Fibroblast of skin of left biceps (primary cell): ENCODE measurements around the gene TNNT2.

Experiments
- DNase-seq, 2 experiments: peaks; one replicate each; pipeline ENCODE4 v3.0.0-alpha.2; 2013; ENCODE audit warnings: low read depth in 2 of 2

The TNNT2 gene

DNA sequence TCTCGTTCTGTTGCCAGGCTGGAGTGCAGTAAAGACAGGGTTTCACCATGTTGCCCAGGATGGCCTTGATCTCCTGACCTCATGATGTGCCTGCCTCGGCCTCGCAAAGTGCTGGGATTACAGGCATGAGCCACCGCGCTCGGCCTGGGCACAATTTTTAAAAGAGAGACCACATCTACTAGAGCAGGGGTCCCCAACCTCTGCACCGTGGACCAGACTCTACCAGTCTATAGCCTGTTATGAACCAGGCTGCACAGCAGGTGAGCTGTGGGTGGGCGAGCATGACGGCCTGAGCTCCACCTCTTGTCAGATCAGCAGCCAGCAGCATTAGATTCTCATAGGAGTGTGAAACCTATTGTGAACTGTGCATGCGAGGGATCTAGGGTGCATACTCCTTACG is 20.8 kb downstream of the TNNT2 start:
- DNase-seq: no peak

DNA sequence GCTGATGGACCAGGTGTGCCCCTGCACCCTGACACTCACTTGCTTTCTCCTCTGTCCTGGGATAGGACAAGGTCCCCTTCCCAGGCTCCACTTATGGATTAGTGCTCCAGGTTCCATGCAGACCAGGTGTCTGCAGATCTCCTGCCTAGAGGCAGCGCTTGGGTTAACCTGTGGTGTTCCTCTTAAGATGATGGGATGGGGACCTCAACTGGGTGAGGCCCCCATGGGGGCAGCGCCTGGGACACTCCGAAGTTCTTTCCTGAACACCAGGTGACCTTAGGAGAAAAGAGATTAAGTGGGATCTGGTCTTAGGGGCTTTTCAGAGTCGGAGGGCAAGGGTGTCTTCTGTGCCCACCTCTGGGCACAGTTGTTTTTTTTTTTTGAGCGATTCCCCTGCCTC is 21.2 kb downstream of the TNNT2 start:
- no peak for DNase-seq

DNA sequence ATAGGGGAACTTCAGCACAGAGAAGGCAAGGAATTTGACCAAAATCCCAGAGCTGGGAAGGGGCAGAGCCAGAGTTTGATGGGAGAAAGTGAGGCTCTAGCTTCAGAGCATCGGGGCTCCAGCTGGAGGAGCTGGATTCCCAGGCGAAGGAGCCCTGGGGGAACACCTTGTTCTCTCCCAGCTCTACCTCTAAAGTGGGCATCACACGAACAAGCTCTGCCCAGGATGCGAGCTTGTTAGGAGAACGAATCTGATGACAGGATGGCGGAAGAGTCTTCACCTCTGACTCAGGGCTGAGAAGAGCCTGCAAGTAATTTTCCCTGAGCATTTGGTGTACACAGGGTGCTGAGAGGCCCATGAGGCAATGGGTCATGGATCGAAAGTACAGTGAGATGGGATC is 22.0 kb downstream of the TNNT2 start:
- no peak for DNase-seq

DNA sequence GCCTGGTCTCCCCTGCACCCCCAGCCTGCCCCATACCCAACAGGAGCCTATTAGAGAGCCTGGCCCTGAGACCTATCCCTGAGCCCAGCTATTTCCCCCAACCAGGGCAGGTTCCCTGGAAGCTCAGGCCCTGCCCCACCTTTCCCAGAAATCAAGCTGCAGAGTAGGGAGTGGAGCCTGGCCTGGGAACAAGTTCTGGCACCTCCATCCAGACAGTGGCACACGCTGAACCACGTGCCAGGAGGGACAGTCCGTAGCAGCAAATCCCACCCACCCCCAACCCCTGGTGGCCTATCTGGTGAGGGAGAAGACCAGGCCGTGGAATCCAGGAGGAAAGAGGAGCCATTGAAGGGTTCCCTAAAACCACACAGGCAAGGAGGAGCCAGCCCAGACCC is 22.6 kb downstream of the TNNT2 start:
- no peak for DNase-seq

DNA sequence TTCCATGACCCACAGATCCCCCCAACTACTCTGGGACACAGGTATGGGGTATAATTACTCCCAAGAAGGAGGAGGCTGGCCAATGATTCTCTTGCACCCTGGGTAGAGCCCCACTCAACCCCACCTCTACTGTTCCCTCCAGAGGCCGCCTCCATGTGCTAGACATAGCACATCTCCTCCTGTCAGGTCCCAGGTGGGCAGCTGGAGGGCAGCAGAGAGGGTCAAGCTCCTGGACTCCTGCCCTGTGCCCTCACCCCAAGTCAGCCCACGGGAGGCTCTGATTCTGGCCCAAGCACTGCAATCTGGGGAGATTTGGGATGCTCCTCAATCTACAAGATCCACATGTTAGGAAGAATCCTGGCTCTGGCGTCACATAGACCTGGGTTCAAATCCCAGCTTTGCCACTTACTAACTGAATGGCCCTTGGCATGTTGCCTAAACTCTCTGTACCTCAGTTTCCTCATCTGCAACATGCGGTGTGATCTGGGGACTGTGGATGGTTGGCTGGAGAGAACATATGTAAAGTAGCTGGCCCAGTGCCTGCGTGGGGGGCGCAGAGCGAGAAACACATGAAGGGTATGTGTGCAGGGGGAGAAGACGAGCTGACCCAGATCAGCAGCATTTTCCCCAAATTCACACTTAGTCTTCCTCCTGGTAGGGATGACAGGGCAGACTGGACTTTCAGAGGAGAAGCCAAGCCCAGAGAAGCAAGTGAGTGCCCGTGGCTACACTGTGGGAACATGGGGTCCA is 23.2 kb downstream of the TNNT2 start:
- DNase-seq: no peak

DNA sequence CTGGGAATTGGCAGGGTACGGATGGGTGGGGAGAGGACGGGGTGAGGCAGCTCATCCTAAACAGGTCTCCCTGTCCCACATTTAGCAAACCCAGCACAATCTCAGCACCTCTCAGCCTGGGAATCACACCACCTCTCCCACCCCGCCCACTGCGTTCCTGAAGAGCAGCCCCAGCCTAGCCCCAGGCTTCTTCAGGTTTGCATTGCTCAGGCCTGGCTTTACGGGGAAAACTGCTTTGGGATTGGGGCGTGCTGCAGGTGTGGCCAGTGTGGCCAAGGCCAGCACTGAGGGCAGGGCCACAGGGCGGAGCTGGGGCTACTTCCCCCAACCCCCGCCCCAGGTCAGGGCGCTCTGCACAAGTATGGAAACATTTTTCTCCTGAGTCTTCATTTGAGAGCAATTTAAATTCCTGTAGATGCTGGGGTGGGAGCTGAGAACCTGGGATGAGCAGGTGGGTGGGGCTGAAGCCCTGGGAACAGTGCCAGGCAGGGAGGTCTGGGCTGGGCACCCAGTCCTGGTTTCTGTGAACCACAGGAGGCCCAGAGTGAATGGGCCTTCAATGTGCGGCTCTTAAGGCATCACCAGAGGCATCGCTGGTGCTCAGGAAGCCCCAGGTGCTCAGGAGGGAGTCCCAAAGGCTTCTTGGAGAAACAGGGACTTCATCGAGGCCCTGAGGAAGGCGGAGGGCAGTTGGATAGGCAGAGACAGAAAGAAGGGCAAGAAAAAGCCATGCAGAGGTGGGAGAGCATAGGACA is 24.1 kb downstream of the TNNT2 start:
- no peak for DNase-seq

DNA sequence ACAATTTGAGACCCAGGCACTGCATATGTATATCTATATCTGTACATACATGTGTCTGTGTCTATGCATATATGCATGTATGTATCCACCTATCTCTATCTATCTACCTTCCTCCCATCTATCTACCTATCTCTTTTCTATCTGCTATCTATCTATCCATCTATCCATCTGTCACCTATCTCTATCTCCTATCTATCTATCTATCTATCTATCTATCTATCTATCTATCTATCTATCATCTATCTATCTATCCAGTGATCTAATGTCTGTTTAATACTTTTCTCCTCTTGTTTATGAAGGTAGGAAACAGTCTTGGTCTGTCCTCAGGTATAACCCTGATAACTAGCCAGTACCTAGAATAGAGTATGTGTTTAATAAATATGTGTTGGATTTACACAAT is 25.9 kb downstream of the TNNT2 start:
- no peak for DNase-seq

DNA sequence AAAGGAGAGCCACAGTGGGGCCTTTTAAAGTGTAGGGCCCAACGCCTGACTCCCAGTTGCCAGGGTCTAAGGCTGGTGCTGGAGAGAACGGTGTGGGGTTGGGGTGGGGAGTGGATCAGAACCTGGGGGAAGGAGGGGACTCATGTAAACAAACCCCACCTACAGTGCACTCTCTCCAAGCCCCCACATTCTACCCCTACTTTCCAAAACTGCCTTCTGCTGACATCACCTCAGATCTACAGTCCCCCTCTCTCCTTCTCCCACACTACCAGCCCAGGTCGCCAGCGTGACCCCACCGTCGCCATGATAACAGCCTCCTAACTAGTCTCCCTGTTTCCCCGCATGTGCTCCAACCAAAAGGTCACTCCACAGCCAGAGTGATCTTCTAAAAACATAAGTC is 26.6 kb downstream of the TNNT2 start:
- DNase-seq: no peak

DNA sequence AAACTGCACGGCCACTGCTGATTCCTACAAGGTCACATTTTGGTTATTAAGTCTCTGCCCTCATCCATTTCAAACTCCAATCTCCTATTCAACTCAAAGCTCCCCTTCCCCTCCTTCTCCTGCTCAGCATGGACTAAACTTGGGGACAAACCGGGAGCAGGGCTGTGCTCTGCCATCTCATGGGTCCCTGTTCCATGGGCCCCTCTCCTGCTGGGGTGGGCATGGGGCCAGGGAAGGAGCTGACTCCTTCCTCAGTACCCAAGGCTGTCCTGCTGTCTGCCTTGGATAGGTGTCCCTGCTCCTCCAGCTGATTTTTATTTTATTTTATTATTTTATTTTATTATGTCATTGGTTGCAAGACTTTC is 27.1 kb downstream of the TNNT2 start:
- DNase-seq: no peak

DNA sequence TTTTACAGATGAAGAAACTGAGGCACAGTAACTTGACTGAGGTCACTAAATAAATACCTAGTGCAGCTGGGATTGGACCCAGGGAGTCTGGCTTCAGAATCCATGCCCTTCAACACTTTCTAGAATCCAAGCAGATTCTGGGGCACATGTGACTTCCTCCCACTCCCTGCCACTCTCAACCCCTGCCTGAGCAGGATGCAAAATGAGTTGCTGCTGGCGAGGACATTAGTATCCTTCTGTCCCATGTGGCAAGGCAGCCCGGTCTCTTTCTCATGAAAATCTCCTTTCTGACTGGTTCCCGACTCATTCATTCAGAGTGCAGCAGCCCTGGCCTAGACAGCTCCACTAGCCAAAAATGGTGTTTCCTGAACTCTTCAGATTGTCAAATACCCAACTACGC is 28.4 kb downstream of the TNNT2 start:
- DNase-seq: no peak

DNA sequence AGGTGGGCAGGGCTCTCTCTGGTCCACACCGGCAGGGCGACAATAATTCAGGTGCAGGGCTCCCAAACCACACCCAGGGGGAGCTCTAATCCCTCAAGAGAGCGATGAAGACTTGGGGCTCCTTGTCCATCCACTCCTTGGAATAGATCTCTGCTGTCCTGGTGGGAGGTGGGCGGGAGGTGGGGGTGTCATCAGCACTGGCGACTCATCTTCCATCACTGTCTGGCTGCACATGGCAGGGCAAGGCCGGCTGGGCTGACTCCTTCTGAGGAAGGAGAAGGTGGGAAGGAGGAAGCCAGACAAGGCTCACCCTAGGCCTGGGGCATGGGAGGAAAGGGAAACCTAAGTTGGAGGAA is 29.3 kb downstream of the TNNT2 start:
- DNase-seq: peak; percentile 9 to 15

DNA sequence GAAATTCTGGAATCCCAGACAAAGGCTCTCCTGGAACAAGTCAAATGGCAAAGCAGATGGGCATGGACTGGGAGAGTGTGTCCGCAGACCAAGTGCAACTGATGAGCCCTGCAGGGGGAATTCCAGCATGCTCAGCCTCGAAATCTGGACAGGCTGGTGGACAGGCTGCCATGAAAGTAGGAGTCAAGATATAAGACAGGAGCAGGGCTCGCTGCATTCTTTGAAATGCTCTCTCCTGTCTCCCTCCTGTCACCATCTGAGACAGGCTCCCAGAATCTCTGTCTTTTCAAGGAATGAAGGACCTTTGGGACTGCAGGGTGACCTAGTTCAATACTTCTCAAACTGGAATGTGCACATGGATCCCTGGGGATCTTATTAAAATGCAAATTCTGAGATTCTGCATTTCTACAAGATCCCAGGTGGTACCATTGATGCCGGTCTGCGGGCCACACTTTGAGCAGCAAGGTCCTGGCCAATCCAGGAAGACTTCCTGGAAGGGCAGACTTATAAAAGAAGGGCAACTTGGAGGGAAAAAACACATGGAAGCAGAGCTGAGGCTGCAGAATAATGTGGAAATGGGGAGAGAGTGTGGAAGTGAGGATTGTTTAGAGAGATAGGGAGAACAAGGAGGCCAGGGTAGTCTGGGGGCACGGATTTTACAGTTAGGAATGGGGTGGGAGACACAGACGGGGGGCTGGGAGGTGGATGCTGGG is 29.8 kb downstream of the TNNT2 start:
- no peak for DNase-seq

DNA sequence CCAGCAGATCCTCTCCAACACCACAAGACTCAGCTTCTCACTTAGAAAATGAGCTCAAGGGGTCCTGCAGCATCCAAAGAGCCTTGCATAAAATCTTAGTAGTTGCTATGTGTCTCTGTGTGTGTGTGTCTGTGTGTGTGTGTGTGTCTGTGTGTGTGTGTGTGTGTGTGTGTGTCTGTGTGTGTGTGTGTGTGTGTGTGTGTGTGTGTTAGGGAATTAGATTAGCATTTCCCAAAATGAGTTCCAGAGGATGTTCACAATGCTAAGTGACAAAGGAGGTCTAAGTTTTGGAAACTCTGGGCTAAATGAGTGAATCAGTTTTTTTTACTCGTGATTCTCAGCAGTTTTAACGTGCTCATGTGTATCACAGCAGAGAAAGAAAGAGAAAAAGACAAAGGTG is 30.5 kb downstream of the TNNT2 start:
- DNase-seq: no peak

DNA sequence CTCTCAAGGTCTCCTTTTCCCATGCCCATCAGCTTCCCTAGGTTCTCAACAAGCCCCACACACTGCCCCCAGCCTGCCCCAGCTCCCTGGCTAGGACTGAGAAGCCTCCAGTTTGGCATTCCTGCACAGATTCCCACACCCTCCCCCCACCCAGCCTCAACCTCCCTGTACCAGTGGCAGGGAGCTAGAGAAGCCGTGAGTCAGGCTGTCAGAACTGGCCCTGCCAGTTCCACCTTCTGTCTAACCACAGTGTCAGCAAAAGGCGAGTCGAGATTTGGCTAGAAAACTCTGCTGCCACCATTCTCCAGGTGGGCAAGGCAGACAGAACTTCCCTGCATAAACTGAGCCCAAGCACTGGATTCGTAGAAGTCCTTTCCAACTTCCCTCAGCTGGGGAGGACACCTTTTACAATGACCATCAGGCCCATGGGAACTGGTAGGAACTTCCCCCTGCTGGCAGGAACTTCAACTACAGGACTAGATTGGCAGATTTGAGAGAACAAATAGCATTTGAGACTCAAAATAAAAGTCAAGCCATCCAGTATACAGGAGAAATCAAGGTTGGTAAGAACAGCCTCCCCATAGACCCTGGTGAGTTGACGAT is 31.0 kb downstream of the TNNT2 start:
- DNase-seq: peak in 1 of 2 experiments; percentile 5

DNA sequence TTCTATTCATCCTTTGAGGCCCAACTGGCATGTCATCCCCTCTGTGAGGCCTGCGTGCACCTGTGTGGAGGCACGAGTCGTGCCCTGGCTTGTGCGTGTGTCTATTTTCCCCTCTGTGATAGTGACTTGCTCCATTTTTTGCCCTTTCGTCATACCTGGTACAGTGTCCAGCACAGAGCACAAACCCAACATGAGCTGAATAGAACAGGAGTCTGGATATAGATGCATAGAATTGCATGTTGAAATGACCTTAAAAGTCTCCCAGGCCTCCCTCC is 32.5 kb downstream of the TNNT2 start:
- DNase-seq: no peak

DNA sequence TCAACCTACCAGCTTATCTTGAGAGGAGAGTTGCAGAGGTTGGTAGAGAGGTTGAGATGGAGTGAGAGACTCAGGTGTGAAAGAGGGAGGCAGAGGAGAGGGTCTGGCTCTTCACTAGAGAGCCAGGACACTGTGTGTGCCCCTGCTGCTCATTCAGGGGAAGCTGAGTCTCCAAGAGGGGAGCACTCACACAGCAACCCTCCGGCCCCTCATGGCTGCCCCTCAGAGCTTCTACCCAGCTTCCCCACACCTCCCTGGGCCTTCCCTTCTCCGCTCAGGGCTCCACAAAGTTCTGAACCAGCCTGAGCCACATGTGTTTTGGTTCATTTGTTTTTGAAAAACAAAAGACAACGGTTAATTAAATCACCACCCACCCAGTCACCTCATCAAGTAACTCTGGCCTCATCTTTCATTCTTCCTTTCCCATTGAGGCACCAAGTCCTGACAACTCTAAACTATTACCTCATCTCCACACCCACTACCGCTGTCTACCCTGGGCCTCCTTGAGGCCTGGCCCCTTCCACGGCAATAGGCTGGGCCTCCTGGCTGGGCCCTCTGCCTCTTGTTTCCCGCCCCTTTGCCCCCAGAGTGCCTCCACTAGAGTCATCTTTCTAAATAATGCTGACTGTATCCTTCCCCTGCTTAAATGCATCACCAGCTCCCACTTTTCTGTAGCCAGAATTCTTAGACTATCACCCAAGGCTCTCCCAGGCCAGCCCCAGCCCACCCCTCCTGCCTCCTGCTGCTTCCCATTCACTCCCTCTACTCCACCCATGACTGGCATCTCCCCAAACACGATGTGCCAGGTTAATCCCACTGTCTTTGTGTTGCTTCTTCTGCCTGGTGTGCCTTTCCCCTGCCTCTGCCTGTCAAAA is 33.0 kb downstream of the TNNT2 start:
- no peak for DNase-seq

DNA sequence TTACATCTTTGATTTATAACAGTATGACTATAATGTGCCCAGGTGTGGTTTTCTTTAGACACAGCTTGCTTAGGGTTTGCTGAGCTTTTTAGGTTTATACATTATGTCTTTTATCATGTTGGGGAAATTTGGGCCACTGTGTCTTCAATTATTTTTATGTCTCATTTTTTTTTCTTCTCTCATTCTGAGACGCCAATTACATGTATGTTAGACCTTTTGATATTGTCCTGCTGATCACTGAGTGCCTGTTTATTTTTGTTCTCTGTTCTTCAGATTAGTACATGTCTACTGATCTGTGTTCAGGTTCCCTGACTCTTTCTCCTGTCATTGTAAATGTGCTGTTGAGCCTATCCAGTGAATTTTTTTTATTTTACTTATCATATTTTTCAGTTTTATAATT is 36.1 kb downstream of the TNNT2 start:
- DNase-seq: no peak

DNA sequence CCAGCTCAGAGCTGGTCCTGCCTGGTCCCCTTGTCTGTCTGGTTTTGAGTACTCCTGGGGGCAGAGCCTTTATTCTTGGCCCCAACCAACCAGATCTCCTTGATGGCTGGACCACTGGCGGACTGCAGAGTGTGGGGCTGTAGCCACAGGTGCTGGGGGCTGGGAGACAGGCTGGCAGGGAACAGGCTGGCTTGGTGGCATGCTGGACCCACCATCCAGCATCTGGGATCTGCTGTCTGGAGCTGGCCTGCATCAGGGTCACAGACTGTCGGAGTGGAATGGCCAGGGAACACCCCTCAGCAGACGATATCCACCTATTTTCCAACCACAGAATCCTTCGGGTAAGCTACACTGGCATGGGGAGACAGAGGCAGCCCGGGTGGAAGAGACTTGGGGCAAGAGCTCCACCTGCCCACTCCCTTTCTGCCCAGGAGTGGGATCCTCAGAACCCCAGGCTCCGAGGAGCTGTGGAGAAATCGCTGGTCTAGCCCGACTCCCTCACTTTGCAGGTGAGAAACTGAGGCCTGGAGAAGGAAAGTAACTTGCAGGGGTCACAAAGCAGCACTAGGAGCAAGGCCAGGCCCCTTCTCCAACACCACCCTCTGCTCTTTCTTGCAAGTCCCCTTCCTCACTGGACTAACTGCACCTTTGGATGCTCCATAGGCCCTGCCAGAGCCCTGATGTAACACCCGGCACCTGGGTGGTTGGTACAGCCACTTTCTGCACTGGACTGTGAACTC is 40.6 kb downstream of the TNNT2 start:
- DNase-seq: no peak

DNA sequence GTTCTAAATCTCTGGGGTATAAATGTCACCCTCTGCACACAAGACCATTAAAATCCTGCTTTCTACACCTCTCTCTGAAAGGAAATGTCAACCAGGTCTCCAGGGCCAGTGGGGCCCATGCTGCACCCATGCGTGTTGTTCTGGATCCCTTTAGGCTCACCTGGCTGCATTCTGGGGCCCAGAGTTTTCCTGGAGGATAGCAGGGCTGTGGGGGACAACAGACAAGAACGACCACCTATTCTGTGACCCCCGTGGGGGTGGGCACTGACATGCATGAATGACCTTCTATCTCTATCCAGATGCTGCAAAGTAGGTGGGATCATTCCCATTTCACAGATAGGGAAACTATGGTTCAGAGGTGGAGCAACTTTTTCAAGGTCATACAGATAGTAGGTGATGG is 41.6 kb downstream of the TNNT2 start:
- DNase-seq: no peak

DNA sequence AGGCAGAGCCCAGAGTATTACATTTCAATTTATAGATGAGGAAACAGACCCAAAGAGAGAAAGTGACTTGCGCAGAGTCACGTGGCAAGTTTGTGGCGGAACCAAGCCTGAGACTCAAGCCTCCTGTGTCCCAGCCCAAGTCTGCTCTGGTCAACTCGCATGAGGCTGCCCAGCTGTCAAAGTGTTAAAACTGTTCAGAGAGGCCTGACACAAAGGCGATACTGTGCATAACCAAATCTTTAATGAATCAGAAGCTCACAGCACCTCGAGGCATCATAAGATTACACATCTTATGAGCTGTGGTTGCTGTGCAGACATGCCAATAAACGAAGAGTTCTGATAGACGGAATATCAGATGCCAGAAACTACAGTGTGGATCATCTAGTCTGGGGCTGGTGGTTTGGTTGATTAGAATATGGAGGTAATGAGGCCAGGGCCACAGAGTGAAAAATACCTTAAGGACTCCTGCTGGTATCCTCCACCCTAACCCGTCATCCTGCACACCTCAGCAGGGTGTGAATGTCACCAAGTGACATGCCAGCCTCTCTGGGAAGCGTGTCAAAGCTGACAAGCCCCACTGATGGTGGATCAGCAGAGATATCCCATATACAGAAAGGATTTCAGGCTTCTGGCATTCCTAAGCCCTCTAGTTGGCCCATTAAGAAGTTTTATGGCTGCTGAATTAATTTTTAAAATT is 42.2 kb downstream of the TNNT2 start:
- no peak for DNase-seq
